Mesendoderm (in vitro differentiated cells): ENCODE results near the gene SV2A.

Experiments
- DNase-seq: peaks from one replicate; pipeline ENCODE4 v3.0.0; 2013
- H2AK5ac ChIP-seq: 2 replicates; pipeline ENCODE4 v1.6.1; 2013; ENCODE audit warnings: low read length, inconsistent platforms
- H2BK120ac ChIP-seq: 2 replicates; pipeline ENCODE4 v1.6.1; 2013; ENCODE audit warnings: low read depth, mild to moderate bottlenecking, low read length, moderate library complexity, mixed read lengths
- H2BK15ac ChIP-seq: replicated peaks from 2 replicates; pipeline ENCODE4 v1.6.1; 2013; ENCODE audit warnings: low read depth, mild to moderate bottlenecking, moderate library complexity
- H2BK5ac ChIP-seq: 2 replicates; pipeline ENCODE4 v1.6.1; 2013; ENCODE audit warnings: low read length, inconsistent platforms
- H3K18ac ChIP-seq: 2 replicates; pipeline ENCODE4 v1.6.1; 2013; ENCODE audit warnings: mild to moderate bottlenecking, low read length, mixed read lengths
- H3K23ac ChIP-seq: one replicate; pipeline ENCODE4 v1.6.1; 2013; ENCODE audit warnings: low read length
- H3K27ac ChIP-seq: 2 replicates; pipeline ENCODE4 v1.5.1; 2013; ENCODE audit warnings: low read depth, mild to moderate bottlenecking, inconsistent platforms, low read length, moderate library complexity
- H3K27me3 ChIP-seq: 2 replicates; pipeline ENCODE4 v1.6.1; 2013; ENCODE audit warnings: low read length, control low read depth, mild to moderate bottlenecking, inconsistent platforms; ENCODE audit not compliant: insufficient read depth, poor library complexity
- H3K36me3 ChIP-seq: 2 replicates; pipeline ENCODE4 v1.6.1; 2013; ENCODE audit warnings: low read length, inconsistent platforms; ENCODE audit not compliant: control insufficient read depth, insufficient read depth
- H3K4ac ChIP-seq: one replicate; pipeline ENCODE4 v1.6.1; 2013; ENCODE audit warnings: low read depth, mild to moderate bottlenecking, low read length, moderate library complexity
- H3K4me1 ChIP-seq: 2 replicates; pipeline ENCODE4 v1.6.1; 2013; ENCODE audit warnings: low read depth, low read length, inconsistent platforms; ENCODE audit not compliant: control insufficient read depth
- H3K4me2 ChIP-seq: 2 replicates; pipeline ENCODE4 v1.6.1; 2013; ENCODE audit warnings: low read length
- H3K4me3 ChIP-seq: 2 replicates; pipeline ENCODE4 v1.5.1; 2013; ENCODE audit warnings: mild to moderate bottlenecking, low read length
- H3K56ac ChIP-seq: one replicate; pipeline ENCODE4 v1.6.1; 2013; ENCODE audit warnings: low read length
- H3K79me1 ChIP-seq: 2 replicates; pipeline ENCODE4 v1.6.1; 2013; ENCODE audit warnings: low read length, inconsistent platforms
- H3K79me2 ChIP-seq: 2 replicates; pipeline ENCODE4 v1.6.1; 2013; ENCODE audit warnings: mild to moderate bottlenecking, low read length; ENCODE audit not compliant: control insufficient read depth, insufficient read depth
- H3K9ac ChIP-seq: 2 replicates; pipeline ENCODE4 v1.6.1; 2013; ENCODE audit warnings: low read length, inconsistent platforms
- H4K5ac ChIP-seq: one replicate; pipeline ENCODE4 v1.6.1; 2013; ENCODE audit warnings: low read length
- H4K8ac ChIP-seq: one replicate; pipeline ENCODE4 v1.6.1; 2013; ENCODE audit warnings: low read depth, mild to moderate bottlenecking, control low read depth, low read length, moderate library complexity
- WGBS: extraction: QIAGEN DNeasy Blood & Tissue Kit; methylation state at CpG from one replicate; pipeline ENCODE4 v1.1.7; 2013; ENCODE audit warnings: low lambda C conversion rate, missing lambda C conversion rate; ENCODE audit not compliant: insufficient coverage; ENCODE audit errors: extremely low coverage; 5-methylcytosine and 5-hydroxymethylcytosine counted together

Gene SV2A

GRCh38 chr1:149925751-149926150, 8.1 kb upstream of the SV2A start:
- Histone ChIP-seq H2AK5ac (no peak overlapping the region), H3K18ac (no peak overlapping the region), H3K9ac (no peak overlapping the region), H4K8ac (no peak overlapping the region), H2BK120ac (no peak overlapping the region), H3K27me3 (no peaks in the 10 kb centered on the region), H3K4me3 (no peak overlapping the region), H3K23ac (no peak overlapping the region), H3K79me2 (peaks cover 27% of the 10 kb centered on the region), H3K36me3 (peaks cover 17% of the 10 kb centered on the region), H3K4me1 (peaks cover 5% of the 10 kb centered on the region), H3K4ac (no peak overlapping the region), H2BK5ac (no peak overlapping the region), H3K79me1 (peaks cover 17% of the 10 kb centered on the region), H4K5ac (no peak overlapping the region), H2BK15ac (no peak overlapping the region), H3K4me2 (no peak overlapping the region), H3K56ac (no peak overlapping the region), H3K27ac (no peak overlapping the region)
- no peak for DNase-seq
- WGBS, result no CpG with 5 or more reads among the region's 2 CpGs

GRCh38 chr1:149925345-149925744, 7.7 kb upstream of the SV2A start:
- Histone ChIP-seq H3K79me2 (peaks cover 27% of the 10 kb centered on the region), H3K27me3 (no peaks in the 10 kb centered on the region), H4K8ac (no peak overlapping the region), H3K23ac (no peak overlapping the region), H3K18ac (no peak overlapping the region), H4K5ac (no peak overlapping the region), H2BK120ac (no peak overlapping the region), H3K4me2 (no peak overlapping the region), H3K79me1 (peaks cover 17% of the 10 kb centered on the region), H3K36me3 (peaks cover 17% of the 10 kb centered on the region), H2BK5ac (no peak overlapping the region), H2BK15ac (no peak overlapping the region), H3K27ac (no peak overlapping the region), H3K4me3 (no peak overlapping the region), H3K4ac (no peak overlapping the region), H2AK5ac (no peak overlapping the region), H3K56ac (no peak overlapping the region), H3K9ac (peak overlapping the region; percentile 3), H3K4me1 (peaks cover 5% of the 10 kb centered on the region)
- no peak for DNase-seq
- WGBS, result no CpG with 5 or more reads among the region's 3 CpGs

GRCh38 chr1:149923626-149924025, 6.0 kb upstream of the SV2A start:
- no peak overlapping the region for H4K5ac ChIP-seq
- peaks cover 27% of the 10 kb centered on the region for H3K79me2 ChIP-seq
- no peak overlapping the region for H2AK5ac ChIP-seq
- H3K27ac ChIP-seq, result no peak overlapping the region
- no peaks in the 10 kb centered on the region for H3K27me3 ChIP-seq
- no peak overlapping the region for H3K9ac ChIP-seq
- no CpG with 5 or more reads among the region's 10 CpGs for WGBS
- H3K23ac ChIP-seq, result no peak overlapping the region
- peaks cover 17% of the 10 kb centered on the region for H3K36me3 ChIP-seq
- no peak overlapping the region for H3K18ac ChIP-seq
- H3K4me1 ChIP-seq, result peaks cover 5% of the 10 kb centered on the region
- H3K4me2 ChIP-seq, result no peak overlapping the region
- no peak overlapping the region for H3K56ac ChIP-seq
- no peak overlapping the region for H2BK15ac ChIP-seq
- H2BK120ac ChIP-seq, result no peak overlapping the region
- DNase-seq, result no peak
- peaks cover 17% of the 10 kb centered on the region for H3K79me1 ChIP-seq
- H3K4ac ChIP-seq, result no peak overlapping the region
- H4K8ac ChIP-seq, result no peak overlapping the region
- no peak overlapping the region for H2BK5ac ChIP-seq
- no peak overlapping the region for H3K4me3 ChIP-seq

- H3K4me3 ChIP-seq, result peak overlapping the region; percentile 61
- H3K4me2 ChIP-seq, result peak overlapping the region; percentile 83
Measured at GRCh38 chr1:149916898-149917252, 769 bp downstream of the SV2A start.

GRCh38 chr1:149916193-149916897, 1.3 kb downstream of the SV2A start:
- Histone ChIP-seq H4K5ac (no peak overlapping the region), H4K8ac (no peak overlapping the region), H3K56ac (peak overlapping the region; percentile 88), H3K23ac (no peak overlapping the region), H2BK120ac (no peak overlapping the region), H3K36me3 (peaks cover under 1% of the 10 kb centered on the region), H3K27me3 (no peaks in the 10 kb centered on the region), H3K18ac (no peak overlapping the region), H3K79me1 (peaks cover 9% of the 10 kb centered on the region), H2AK5ac (no peak overlapping the region), H3K27ac (peak overlapping the region; percentile 16), H3K9ac (peak overlapping the region; percentile 86), H3K4me2 (peak overlapping the region; percentile 83), H3K4me3 (peak overlapping the region; percentile 61), H3K79me2 (peaks cover 2% of the 10 kb centered on the region), H3K4ac (no peak overlapping the region), H2BK5ac (no peak overlapping the region), H3K4me1 (peaks cover 11% of the 10 kb centered on the region), H2BK15ac (no peak overlapping the region)
- DNase-seq, result peak; percentile 37
- WGBS, result no CpG with 5 or more reads among the region's 9 CpGs

More at GRCh38 chr1:149916898-149917252, 769 bp downstream of the SV2A start:
- WGBS, result no CpG with 5 or more reads among the region's 10 CpGs
- no peak overlapping the region for H4K8ac ChIP-seq
- H3K23ac ChIP-seq, result no peak overlapping the region
- H3K27me3 ChIP-seq, result no peaks in the 10 kb centered on the region
- no peak overlapping the region for H2AK5ac ChIP-seq
- peaks cover 2% of the 10 kb centered on the region for H3K79me2 ChIP-seq
- peak overlapping the region; percentile 88 for H3K56ac ChIP-seq
- DNase-seq, result no peak
- peaks cover 9% of the 10 kb centered on the region for H3K79me1 ChIP-seq
- peak overlapping the region; percentile 71 for H3K18ac ChIP-seq
- H3K4ac ChIP-seq, result no peak overlapping the region
- no peak overlapping the region for H3K27ac ChIP-seq
- peak overlapping the region; percentile 86 for H3K9ac ChIP-seq
- H2BK5ac ChIP-seq, result no peak overlapping the region
- no peak overlapping the region for H4K5ac ChIP-seq
- H2BK15ac ChIP-seq, result no peak overlapping the region
- no peaks in the 10 kb centered on the region for H3K36me3 ChIP-seq
- peaks cover 11% of the 10 kb centered on the region for H3K4me1 ChIP-seq
- H2BK120ac ChIP-seq, result no peak overlapping the region
